ENCODE measurements around the gene SPATA17.

Gene SPATA17

DNA sequence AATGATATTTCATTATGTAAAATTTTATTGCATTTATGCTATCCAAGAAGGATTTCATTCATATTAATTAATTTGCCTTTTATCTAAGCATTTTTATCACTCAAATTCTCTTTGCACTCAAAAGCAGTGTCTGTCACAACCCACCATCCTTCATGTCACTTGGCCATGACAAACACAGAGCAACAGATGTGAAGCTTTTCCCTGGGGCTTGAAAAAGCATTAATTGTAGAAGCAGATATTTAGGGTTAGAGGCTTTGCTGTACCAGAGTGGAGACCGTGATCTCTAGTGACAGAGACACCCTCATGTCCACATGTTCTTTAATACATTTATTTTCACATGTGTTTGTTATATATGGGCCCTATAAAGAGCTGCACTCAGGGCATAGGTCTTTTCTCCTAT, 230.5 kb downstream of the SPATA17 start:
- DNase-seq, result peak; percentile 72

DNA sequence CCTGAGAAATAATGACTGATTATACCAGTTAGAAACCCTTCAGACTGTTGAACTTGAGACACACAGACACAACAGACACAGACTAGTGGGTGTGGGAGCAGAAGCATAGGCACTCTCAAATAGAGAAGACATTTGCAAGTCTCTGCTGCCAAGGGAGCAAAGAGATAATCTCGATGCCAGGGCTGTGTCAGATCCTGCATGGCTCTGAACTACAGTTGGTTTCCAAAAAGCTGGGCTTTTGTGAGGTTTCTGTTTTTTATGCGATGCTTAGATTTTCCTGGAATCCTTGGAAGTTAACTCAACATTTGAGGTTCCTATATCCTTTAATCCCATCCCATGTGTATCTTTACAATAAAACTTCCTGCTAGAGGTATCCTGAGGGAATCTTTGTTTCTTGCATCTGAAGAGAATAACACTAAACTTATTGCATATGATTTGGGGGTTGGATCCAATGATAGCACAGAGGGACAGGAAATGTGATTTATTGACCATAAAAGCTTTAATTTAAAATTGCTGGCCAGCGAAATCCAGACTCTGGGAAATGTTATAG, 236.4 kb downstream of the SPATA17 start:
- DNase-seq, result no peak

DNA sequence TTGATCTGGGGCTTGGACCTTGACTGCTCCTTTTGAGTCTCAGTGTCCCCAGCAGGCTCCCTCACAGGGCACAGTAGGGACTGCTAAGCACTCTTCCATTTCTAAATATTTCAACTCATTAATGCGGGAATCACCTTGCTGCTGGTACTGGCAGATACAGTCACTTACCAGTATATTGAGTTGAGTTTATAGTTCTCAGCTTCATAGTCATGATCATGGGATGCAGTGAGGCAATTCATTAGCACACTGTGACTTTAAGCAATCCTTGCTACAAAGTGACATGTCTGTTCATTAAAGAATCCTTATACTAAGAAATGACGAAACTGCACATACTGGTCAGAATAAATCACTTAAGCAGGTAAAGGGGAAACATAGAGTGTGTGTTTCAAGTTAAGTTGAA, 240.8 kb downstream of the SPATA17 start:
- no peak for DNase-seq

- no peak for DNase-seq
Observed at GRCh38 chr1:217875229-217875628, 244.1 kb downstream of the SPATA17 start.

DNA sequence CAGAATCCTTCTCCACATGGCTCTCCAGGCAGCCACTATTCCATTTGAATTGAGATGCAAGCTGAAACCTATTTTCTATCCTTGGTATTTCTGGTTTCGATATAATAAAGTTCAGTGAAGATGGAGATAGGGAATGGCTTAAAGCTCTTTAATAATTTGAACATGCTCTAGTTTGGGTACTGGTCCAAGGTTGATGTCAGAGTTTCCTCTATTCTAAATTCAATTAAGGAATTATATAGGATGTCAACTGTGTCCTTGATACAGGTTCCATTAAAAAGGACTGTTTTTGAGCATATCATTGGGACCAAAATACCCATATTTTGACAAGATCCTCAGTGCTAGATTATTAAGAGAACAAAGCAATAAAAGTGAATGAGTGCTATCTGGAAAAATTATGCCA, 245.3 kb downstream of the SPATA17 start:
- no peak for DNase-seq

DNA sequence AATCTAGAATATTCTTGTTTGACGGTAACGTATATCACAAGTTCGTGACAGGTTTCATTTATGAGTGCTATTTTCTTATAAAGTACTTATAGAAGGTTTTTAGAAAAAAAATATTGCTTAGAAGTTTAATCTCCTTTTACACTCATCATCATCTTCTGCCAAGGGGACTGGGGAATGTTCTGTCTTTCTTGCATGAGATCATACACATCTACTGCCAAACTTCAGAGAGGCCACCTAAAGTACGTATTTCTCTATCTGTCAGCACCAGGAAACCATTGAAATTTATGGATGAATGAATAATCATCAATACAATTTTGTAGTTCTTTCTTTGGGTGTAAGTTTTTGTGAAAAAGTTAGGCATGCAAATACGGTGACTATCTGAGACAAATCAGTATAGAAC, 245.8 kb downstream of the SPATA17 start:
- no peak for DNase-seq

GRCh38 chr1:217881131-217881543, 250.0 kb downstream of the SPATA17 start:
- no peak for DNase-seq

GRCh38 chr1:217881607-217882332, 250.6 kb downstream of the SPATA17 start:
- DNase-seq, result no peak

GRCh38 chr1:217885181-217885580, 254.0 kb downstream of the SPATA17 start:
- no peak for DNase-seq

- no peak for DNase-seq
Observed at GRCh38 chr1:217888328-217888727, 257.2 kb downstream of the SPATA17 start.

DNA sequence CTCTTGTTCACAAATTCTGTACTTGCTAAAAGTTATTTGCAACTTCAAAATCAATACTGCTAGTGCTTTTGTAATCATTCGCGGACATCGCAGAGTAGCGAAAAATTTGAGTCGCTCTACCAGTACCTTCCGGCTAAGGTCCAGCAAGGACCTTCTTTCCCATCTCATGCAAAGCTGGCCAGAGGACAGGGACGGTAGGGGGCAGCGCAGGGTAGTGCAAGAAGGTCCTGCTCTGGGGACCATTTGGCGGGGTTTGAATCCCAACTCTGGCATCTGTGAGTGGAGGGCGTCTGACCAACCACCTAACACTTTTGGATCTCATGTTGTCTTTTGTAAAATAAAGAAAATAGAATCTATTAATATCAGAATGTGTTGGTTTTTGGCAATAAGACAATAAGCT, 258.3 kb downstream of the SPATA17 start:
- no peak for DNase-seq

- DNase-seq, result no peak
Observed at GRCh38 chr1:217891966-217892365, 260.8 kb downstream of the SPATA17 start.

DNA sequence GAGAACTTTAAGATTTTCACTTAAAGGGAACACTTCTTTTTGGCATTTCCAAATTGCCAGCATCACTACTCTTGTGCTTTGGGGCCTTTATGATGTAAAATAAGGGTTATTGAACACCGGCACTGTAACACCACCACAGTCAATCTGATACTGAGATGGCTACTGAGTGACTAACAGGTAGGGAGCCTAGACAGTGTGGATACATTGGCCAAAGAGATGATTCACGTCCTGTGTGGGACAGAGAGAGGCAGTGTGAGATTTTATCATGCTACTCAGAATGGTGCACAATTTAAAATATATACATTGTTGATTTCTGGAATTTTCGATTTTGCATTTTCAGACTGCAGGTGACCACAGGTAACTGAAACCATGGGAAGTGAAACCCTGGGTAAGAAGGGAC, 261.6 kb downstream of the SPATA17 start:
- DNase-seq, result no peak

DNA sequence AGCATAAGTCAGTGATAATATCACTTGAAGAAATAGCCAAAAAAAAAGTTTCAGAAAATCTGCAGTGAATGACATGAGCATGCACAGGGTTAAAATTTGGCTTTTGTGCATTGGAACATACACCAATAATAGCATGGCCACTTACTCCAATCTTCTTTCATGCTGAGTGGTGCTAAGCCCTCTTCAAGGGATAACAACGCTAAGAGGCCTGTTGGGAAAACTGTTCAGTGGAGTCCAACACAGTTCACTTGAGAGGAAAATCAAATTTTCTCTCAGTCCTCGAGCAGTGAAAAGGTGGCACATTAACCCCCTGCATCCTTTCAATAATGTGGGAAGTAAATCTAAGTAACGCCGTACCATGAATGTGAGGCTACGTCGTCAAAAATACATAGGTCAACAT, 264.7 kb downstream of the SPATA17 start:
- DNase-seq, result no peak

- no peak for DNase-seq
Observed at GRCh38 chr1:217896490-217896889, 265.3 kb downstream of the SPATA17 start.

- no peak for DNase-seq
Observed at GRCh38 chr1:217897100-217897499, 266.0 kb downstream of the SPATA17 start.

DNA sequence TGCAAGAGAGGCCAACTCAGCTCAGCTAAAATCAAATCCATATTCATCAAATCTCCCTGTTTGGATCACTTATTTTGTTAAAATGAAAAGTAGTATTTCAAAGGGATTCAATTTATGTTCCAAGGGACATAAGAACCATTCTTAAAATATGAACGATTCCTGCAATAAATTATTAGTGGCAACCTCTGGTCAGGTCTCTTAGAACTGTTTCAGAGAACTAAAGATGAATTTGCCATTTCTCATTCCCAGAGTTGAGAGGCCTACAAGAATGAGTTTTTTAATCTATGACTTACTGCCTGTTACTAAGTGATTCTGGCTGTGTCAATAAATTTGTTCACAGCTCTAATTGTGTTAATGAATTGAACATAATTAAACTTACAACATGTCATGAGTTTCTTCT, 268.5 kb downstream of the SPATA17 start:
- DNase-seq, result no peak

DNA sequence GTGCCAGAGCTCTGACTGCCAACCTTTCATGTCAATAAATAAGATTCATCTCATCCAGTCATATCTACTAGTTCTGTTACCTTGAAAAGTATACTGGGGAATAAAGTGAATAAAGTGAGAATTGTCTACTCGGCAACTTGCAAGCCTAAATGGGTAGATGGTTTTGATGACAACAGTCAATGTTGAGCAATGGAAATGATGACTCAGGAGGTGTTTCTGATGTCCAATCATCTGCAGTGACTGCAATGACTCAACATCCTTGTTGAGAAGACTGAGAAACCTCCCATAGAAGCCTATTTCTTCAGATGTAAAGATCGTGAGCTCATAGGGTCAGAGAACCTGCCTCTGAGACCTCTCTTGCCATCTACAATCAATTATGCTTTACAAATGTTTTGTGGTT, 276.4 kb downstream of the SPATA17 start:
- DNase-seq, result no peak

DNA sequence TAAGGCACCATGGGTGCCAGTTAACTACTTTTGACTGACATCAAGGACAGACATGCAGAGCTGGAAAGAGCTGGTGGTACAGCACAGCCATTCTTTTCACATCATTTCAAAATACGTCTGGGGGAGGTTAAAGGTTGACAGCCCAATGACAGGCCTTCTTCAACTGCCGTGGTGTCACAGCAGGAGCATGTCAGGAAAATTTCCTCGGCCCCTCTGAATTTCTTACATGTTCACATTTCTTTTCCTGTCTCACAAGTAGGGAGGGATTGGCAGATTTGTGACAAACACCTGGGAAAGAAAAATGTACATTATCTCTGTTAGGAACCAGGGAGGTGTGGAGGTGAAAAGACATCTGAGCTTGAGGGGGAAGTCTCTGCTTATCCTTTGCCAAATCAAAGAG, 279.1 kb downstream of the SPATA17 start:
- no peak for DNase-seq

GRCh38 chr1:217910791-217911320, 279.7 kb downstream of the SPATA17 start:
- no peak for DNase-seq

DNA sequence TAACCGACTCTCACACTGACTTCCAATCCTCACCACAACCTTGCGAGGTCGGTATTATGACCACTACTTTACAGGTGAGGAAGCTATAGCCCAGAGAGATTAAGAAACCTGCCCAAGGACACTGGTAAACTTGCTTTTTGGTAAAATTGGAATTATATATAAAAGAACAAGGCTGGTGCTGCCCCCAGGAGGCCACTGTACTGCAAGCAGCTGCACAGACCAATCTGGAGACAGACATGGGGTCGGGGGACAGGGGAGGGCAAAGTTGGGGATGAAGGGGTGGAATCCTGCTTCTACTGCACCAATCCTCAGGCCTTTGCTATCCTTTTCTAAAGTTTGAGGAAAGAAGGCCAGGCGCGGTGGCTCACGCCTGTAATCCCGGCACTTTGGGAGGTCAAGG, 280.8 kb downstream of the SPATA17 start:
- DNase-seq, result no peak

GRCh38 chr1:217917281-217917887, 286.2 kb downstream of the SPATA17 start:
- DNase-seq, result no peak

GRCh38 chr1:217919683-217920388, 288.7 kb downstream of the SPATA17 start:
- no peak for DNase-seq
